ENCODE measurements around the gene IFI44. TPM values are rescaled to one million over a fixed set of nuclear protein-coding genes. Genes with fewer than 3 reads are reported as not detected.

IFI44 gene
- total and polyA plus RNA-seq, 8 donors = 14.3 to 62.2 (median 23.3) TPM; not detected in 1

GRCh38 chr1:78664763-78665162 is 15.1 kb downstream of the IFI44 start:
- WGBS, 5 donors = 88 to 97% (median 92%) methylated on average over 1 of the region's 1 CpG
- no peaks in the 10 kb centered on the region for H3K27me3 ChIP-seq
- no peak overlapping the region for H3K4me3 ChIP-seq
- no peak for DNase-seq
- H3K9me3 ChIP-seq = no peaks in the 10 kb centered on the region
- H3K4me1 ChIP-seq = no peaks in the 10 kb centered on the region
- no peak for TF ChIP-seq POLR2AphosphoS5 (IDR thresholded peaks at IDR 0.05)
- no peak for TF ChIP-seq EP300 (IDR thresholded peaks at IDR 0.05)
- no peak for TF ChIP-seq CTCF (IDR thresholded peaks at IDR 0.05)
- no peak for TF ChIP-seq POLR2A (IDR thresholded peaks at IDR 0.05)
- peaks cover 4 to 49% (median 41%) of the 10 kb centered on the region in 4 donors for H3K36me3 ChIP-seq
- intact Hi-C loops (cut with DNase I; ENCODE audit: low total_unique reads) = no loop called here
- H3K27ac ChIP-seq = no peak overlapping the region

- Histone ChIP-seq H3K27me3 (no peaks in the 10 kb centered on the region), H3K36me3 (peaks cover 4 to 39% (median 31%) of the 10 kb centered on the region in 4 donors), H3K4me3 (no peak overlapping the region), H3K4me1 (no peaks in the 10 kb centered on the region), H3K9me3 (no peaks in the 10 kb centered on the region), H3K27ac (no peak overlapping the region)
- TF ChIP-seq CTCF (IDR thresholded peaks at IDR 0.05) (no peak), EP300 (IDR thresholded peaks at IDR 0.05) (no peak), POLR2A (IDR thresholded peaks at IDR 0.05) (no peak), POLR2AphosphoS5 (IDR thresholded peaks at IDR 0.05) (no peak)
- intact Hi-C loops (cut with DNase I; ENCODE audit: low total_unique reads) = no loop called here
- no peak for DNase-seq
- 93 to 96% (median 95%) methylated on average over 6 of the region's 6 CpGs for WGBS, 5 donors
These were observed 16.2 kb downstream of the IFI44 start for GRCh38 chr1:78665809-78666208.

- TF ChIP-seq EP300 (IDR thresholded peaks at IDR 0.05) = no peak
- WGBS, 5 donors = 97 to 100% (median 100%) methylated on average over 1 of the region's 1 CpG
- H3K36me3 ChIP-seq = peaks cover 0 to 18% (median 11%) of the 10 kb centered on the region in 4 donors
- no peaks in the 10 kb centered on the region for H3K27me3 ChIP-seq
- no peak overlapping the region for H3K27ac ChIP-seq
- no peaks in the 10 kb centered on the region for H3K9me3 ChIP-seq
- H3K4me1 ChIP-seq = no peaks in the 10 kb centered on the region
- no peak for DNase-seq
- no peak overlapping the region for H3K4me3 ChIP-seq
- intact Hi-C loops (cut with DNase I; ENCODE audit: low total_unique reads) = no loop called here
These were observed 18.3 kb downstream of the IFI44 start for GRCh38 chr1:78667939-78668338.

GRCh38 chr1:78668427-78668826 is 18.8 kb downstream of the IFI44 start:
- Histone ChIP-seq H3K4me3 (no peak overlapping the region), H3K36me3 (peaks cover 0 to 13% (median 6%) of the 10 kb centered on the region in 4 donors), H3K27ac (no peak overlapping the region), H3K27me3 (no peaks in the 10 kb centered on the region), H3K4me1 (no peaks in the 10 kb centered on the region), H3K9me3 (no peaks in the 10 kb centered on the region)
- intact Hi-C loops (cut with DNase I; ENCODE audit: low total_unique reads) = no loop called here
- no peak for DNase-seq
- TF ChIP-seq CTCF (IDR thresholded peaks at IDR 0.05) (no peak), POLR2AphosphoS5 (IDR thresholded peaks at IDR 0.05) (no peak), EP300 (IDR thresholded peaks at IDR 0.05) (no peak), POLR2A (IDR thresholded peaks at IDR 0.05) (no peak)

GRCh38 chr1:78672428-78672827 is 22.8 kb downstream of the IFI44 start:
- Histone ChIP-seq H3K27ac (no peak overlapping the region), H3K27me3 (no peaks in the 10 kb centered on the region), H3K4me3 (no peak overlapping the region), H3K9me3 (no peaks in the 10 kb centered on the region), H3K36me3 (no peaks in the 10 kb centered on the region), H3K4me1 (peaks cover 0 to 3% (median 0%) of the 10 kb centered on the region in 4 donors)
- DNase-seq = no peak
- intact Hi-C loops (cut with DNase I; ENCODE audit: low total_unique reads) = loop anchor here (10.0 kb wide), 2 partner anchors 58 to 538 kb away; no protein-coding TSS in a partner anchor
- 37 to 100% (median 94%) methylated on average over 1 of the region's 1 CpG; no CpG with 5 or more reads in 1 of the 5 donors for WGBS, 5 donors
- TF ChIP-seq CTCF (IDR thresholded peaks at IDR 0.05) = no peak
- TF ChIP-seq EP300 (IDR thresholded peaks at IDR 0.05) = no peak
- TF ChIP-seq POLR2A (IDR thresholded peaks at IDR 0.05) = no peak
- TF ChIP-seq POLR2AphosphoS5 (IDR thresholded peaks at IDR 0.05) = no peak
